Stimulated activated CD8-positive, alpha-beta memory T cell treated with anti-CD3 and anti-CD28 coated beads, Interleukin-12 subunit alpha, Interleukin-12 subunit beta, amount 100 ng/mL, for 24 hours (primary cell): Measurements from ENCODE around the gene RBM33.

Experiments used
- DNase-seq: peaks from one replicate; pipeline ENCODE4 v3.0.0-alpha.2; 2020; ENCODE audit errors: extremely low read depth

RBM33 gene

DNA sequence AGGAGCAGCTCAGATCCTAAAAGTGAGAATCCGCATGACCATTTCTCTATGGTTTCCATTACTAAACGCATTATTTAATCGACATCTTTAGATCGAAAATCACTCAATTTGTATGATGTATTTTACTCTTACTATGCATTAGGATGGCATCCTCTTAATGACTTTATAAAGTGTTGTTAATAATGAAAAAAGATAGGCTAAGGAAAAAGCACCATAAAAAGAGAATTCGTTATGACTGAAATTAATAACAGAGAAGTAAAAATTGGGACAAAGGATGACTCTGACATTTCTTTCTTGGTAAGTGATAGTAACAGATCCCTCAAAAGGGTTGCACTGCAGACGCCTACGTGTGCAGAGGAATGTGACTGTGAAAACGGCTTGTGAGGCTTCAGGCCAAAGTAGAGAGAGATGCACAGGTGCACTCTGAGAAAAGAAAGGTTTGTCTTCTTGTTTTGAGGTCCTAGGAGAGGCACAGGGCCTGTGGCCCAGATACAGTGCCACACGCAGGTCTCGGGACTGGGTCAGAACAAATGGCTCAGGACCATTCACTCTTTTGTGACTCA lies 23.0 kb upstream of the RBM33 start:
- no peak for DNase-seq

- no peak for DNase-seq
Observed at GRCh38 chr7:155624412-155624811, 20.0 kb upstream of the RBM33 start.

GRCh38 chr7:155625557-155625956 lies 18.9 kb upstream of the RBM33 start:
- no peak for DNase-seq

DNA sequence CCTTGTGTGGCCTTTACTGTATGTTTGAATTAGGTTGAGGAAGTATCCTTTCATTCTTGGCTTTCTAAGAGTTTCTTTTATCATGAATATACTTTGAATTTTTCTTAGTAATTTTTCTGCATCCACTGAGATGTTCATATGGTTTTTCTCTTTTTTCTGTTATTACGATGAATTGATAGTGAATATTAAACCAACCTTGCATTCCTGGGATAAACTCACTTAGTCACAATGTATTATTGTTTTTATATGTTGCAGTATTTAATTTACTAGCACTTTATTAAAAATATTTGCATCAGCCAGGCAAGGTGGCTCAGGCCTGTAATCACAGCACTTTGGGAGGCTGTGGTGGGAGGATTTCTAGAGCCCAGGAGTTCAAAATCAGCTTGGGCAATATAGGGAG lies 15.3 kb upstream of the RBM33 start:
- DNase-seq: no peak

- DNase-seq: no peak
Observed at GRCh38 chr7:155631155-155631554, 13.3 kb upstream of the RBM33 start.

- no peak for DNase-seq
Observed at GRCh38 chr7:155635817-155636216, 8.6 kb upstream of the RBM33 start.

DNA sequence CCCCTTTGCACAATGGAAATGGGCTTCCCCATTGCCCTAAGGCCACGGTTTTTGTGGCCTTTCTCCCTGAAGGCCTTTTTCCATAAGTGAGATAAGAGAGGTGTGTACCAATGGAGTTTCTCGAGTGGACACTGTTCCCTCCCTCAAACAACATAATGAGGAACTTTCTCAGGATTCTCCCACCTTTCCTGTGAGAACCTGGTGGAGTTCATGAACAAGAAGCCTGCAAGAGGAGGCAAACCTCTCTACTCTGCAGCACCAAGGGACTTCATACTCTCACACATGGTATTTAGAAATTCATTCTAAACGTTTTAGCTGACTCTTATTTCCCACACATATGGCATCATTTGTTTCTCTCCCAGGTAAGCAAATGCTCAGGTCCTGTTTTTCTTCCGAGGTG lies 7.3 kb upstream of the RBM33 start:
- DNase-seq: no peak

- DNase-seq: no peak
Observed at GRCh38 chr7:155638366-155638765, 6.1 kb upstream of the RBM33 start.

DNA sequence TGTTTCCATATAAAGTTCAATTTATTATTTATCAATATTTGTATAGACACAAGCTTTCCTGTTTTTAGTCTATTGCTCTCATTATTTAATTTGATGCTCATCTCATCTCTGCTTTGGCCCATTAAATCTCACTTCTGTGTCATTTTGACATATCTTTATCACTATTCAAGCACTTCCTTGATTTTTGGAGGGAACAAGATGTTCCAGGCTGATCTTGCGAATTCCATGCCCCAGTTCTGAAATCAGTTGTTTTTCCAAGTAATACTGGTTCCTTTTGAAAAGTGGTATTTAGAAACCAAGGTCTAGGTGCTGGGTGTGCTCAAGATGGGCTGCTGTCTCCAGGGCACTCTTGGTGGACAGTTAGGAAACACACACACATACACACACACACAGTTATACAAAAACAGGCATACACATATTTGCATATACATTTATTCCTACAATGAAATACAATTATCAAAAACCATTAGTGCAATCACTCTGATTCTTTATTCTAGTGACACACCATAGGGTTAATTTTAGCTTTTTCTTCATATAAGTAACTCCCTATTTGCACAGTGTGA lies 4.4 kb upstream of the RBM33 start:
- DNase-seq: no peak

DNA sequence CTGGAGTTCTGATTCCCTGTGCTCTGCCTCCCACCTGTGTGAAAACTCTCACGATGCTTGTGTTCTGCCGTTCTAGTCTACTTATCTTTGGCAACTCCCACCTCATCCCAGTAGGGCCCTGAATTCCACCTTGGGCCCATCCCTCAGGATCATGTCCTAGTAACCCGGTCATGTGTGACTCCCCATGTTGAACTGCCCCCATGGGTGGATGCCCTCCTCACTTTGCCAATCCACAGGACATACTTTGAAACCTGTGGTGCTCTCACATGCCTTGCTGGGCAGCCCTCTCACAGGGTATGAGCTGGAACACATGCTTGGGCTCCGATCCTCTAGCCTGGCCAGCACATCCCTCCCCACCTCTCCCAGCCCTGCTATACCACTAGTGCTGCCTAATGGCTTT lies 3.8 kb upstream of the RBM33 start:
- no peak for DNase-seq

DNA sequence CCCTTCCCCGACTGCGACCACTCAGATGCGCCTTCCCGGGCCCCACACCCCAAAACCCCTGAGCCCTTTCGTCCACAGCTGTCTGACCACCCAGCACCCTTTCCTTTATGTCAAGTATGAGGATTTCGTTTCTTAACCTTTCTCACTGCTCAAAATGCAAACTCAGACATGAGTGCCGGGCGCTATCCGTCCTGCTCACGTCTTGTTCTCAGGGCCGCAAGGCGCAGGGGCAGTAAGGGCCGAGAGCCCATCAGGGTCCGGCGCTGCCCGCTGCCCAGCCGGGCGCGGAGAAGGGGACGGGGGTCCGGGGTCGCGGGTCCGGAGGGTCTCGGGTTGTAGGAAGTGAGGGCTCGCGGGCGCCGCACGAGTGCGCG lies 670 bp upstream of the RBM33 start:
- DNase-seq: no peak

- peak; percentile 7 for DNase-seq
Observed at GRCh38 chr7:155644971-155645509, 579 bp downstream of the RBM33 start.

- no peak for DNase-seq
Observed at GRCh38 chr7:155645662-155646061, 1.2 kb downstream of the RBM33 start.

DNA sequence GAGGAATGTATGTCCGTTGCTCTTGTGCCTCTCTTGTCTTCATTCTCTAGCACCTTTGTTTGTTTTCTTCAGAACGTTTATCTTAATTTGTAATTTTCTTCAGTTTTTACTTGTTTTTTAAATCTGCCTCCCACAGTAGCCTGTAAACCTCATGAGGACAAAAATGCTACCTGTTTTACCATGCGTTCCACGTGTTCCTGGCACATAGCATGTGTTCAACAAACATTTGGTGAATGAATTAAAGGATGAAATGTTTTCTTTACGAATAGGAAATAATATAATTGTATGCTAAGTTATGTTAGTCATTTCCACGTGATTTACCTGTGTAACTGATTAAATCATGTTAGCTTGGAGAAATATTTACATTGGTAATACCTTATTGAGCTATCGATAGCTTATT lies 2.2 kb downstream of the RBM33 start:
- no peak for DNase-seq

- DNase-seq: no peak
Observed at GRCh38 chr7:155647302-155647701, 2.8 kb downstream of the RBM33 start.

DNA sequence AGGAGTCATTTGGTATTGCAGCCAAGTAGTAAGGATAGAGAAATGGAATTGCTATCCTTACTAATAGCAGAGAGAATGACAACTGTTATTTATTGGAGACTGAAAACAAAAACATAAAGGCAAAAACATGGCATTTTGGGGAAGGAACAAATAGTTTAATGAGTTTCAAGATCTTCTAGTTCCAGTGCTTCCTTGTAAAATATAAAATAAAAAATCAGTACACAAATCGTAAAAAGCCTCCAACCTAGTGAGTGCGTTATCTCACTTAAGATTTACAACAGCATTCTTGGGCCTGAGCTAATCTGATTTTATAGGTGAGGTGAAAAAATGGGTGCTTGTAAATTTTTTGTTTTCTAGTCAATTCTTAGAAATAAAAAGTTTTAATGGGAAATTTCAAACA lies 3.3 kb downstream of the RBM33 start:
- DNase-seq: no peak

DNA sequence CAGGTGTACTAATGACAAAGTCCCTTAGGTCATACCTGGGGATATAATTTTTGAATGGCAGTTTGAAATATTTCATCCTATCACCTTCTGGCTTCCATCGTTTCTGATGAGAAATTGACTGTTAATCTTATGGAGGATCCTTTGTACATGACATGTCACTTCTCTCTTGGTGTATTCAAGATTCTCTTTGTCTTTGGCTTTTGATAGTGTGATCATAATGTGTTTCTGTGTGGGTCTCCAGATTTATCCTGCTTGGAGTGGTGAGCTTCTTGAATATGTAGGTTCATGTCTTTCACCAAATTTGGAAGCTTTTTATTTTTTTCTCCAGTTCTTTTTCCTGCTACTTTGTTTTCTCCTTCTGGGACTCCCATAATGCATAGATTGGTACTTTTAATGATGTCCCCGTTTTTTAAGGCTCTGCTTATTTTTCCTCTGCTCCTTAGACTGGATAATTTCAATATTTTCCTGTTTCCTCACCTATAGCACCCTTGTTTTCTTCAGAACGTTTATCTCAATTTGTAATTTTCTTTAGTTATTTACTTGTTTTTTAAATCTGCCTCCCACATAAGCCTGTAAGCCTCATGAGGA lies 4.4 kb downstream of the RBM33 start:
- no peak for DNase-seq

- no peak for DNase-seq
Observed at GRCh38 chr7:155649588-155649987, 5.1 kb downstream of the RBM33 start.

GRCh38 chr7:155652156-155653114 lies 8.0 kb downstream of the RBM33 start:
- DNase-seq: no peak

- DNase-seq: no peak
Observed at GRCh38 chr7:155653803-155654202, 9.3 kb downstream of the RBM33 start.

GRCh38 chr7:155656891-155657290 lies 12.4 kb downstream of the RBM33 start:
- no peak for DNase-seq

- no peak for DNase-seq
Observed at GRCh38 chr7:155660059-155660757, 15.7 kb downstream of the RBM33 start.
